Trophoblast cell (in vitro differentiated cells and primary cell): Measurements from ENCODE around the gene NEUROD2.
"Not testable (repeated sequence)": the region's sequence is repeated elsewhere in the genome, so short reads cannot be mapped to it uniquely, and the experiment has no call there.

Source experiments
- DNase-seq, 2 donors: peaks; one replicate each; pipeline ENCODE4 v3.0.0-alpha.2; 2016
- H2AFZ ChIP-seq: 2 replicates; pipeline ENCODE4 v1.6.1; 2013; ENCODE audit warnings: low read length, moderate library complexity, mild to moderate bottlenecking; ENCODE audit not compliant: insufficient read depth, poor library complexity
- H2AK5ac ChIP-seq: 2 replicates; pipeline ENCODE4 v1.6.1; 2013; ENCODE audit warnings: mild to moderate bottlenecking, low read length
- H2BK120ac ChIP-seq: 2 replicates; pipeline ENCODE4 v1.6.1; 2013; ENCODE audit warnings: low read length, mild to moderate bottlenecking, moderate library complexity; ENCODE audit not compliant: insufficient read depth, poor library complexity
- H2BK12ac ChIP-seq: 2 replicates; pipeline ENCODE4 v1.6.1; 2013; ENCODE audit warnings: mild to moderate bottlenecking, low read length, moderate library complexity
- H2BK5ac ChIP-seq: 2 replicates; pipeline ENCODE4 v1.6.1; 2013; ENCODE audit warnings: low read length, low read depth, moderate library complexity, mild to moderate bottlenecking; ENCODE audit not compliant: poor library complexity
- H3K14ac ChIP-seq: 2 replicates; pipeline ENCODE4 v1.6.1; 2013; ENCODE audit warnings: mild to moderate bottlenecking, low read length
- H3K18ac ChIP-seq: 2 replicates; pipeline ENCODE4 v1.6.1; 2013; ENCODE audit warnings: mild to moderate bottlenecking, low read length
- H3K23ac ChIP-seq: 2 replicates; pipeline ENCODE4 v1.6.1; 2013; ENCODE audit warnings: low read length
- H3K27ac ChIP-seq: 2 replicates; pipeline ENCODE4 v1.5.1; 2013; ENCODE audit warnings: low read depth, mild to moderate bottlenecking, inconsistent platforms, low read length, moderate library complexity
- H3K27me3 ChIP-seq: 2 replicates; pipeline ENCODE4 v1.6.1; 2013; ENCODE audit warnings: inconsistent platforms, mild to moderate bottlenecking, low read length, moderate library complexity; ENCODE audit not compliant: insufficient read depth
- H3K36me3 ChIP-seq, 2 experiments: 1 replicate in 1 of 2; 2 replicates in 1 of 2; pipeline ENCODE4 v1.6.1; 2013; ENCODE audit warnings: low read length in 2 of 2, mild to moderate bottlenecking in 2 of 2, moderate library complexity in 1 of 2; ENCODE audit not compliant: insufficient read depth in 2 of 2, control insufficient read depth in 1 of 2
- H3K4ac ChIP-seq: 2 replicates; pipeline ENCODE4 v1.6.1; 2013; ENCODE audit warnings: low read depth, mild to moderate bottlenecking, low read length, moderate library complexity
- H3K4me1 ChIP-seq, 2 experiments: 1 replicate in 1 of 2; 2 replicates in 1 of 2; pipeline ENCODE4 v1.6.1; 2013; ENCODE audit warnings: low read length in 2 of 2, mild to moderate bottlenecking in 2 of 2, moderate library complexity in 1 of 2; ENCODE audit not compliant: insufficient read depth in 2 of 2, control insufficient read depth in 1 of 2
- H3K4me2 ChIP-seq: 2 replicates; pipeline ENCODE4 v1.6.1; 2013; ENCODE audit warnings: inconsistent platforms, mild to moderate bottlenecking, low read length, moderate library complexity
- H3K4me3 ChIP-seq: 2 replicates; pipeline ENCODE4 v1.5.1; 2013; ENCODE audit warnings: mild to moderate bottlenecking, low read depth, low read length, inconsistent platforms
- H3K79me1 ChIP-seq: one replicate; pipeline ENCODE4 v1.6.1; 2013; ENCODE audit warnings: low read length
- H3K79me2 ChIP-seq: 2 replicates; pipeline ENCODE4 v1.6.1; 2013; ENCODE audit warnings: low read length, mild to moderate bottlenecking; ENCODE audit not compliant: control insufficient read depth, insufficient read depth, poor library complexity
- H3K9ac ChIP-seq: 2 replicates; pipeline ENCODE4 v1.6.1; 2013; ENCODE audit warnings: mild to moderate bottlenecking, low read length
- H3K9me3 ChIP-seq: 2 replicates; pipeline ENCODE4 v1.6.1; 2013; ENCODE audit warnings: low read depth, mild to moderate bottlenecking, control low read depth, inconsistent platforms, low read length; ENCODE audit not compliant: insufficient read depth
- H4K12ac ChIP-seq: 2 replicates; pipeline ENCODE4 v1.6.1; 2013; ENCODE audit warnings: low read depth, mild to moderate bottlenecking, low read length, moderate library complexity
- H4K8ac ChIP-seq: 2 replicates; pipeline ENCODE4 v1.6.1; 2013; ENCODE audit warnings: low read depth, mild to moderate bottlenecking, low read length, moderate library complexity
- H4K91ac ChIP-seq: one replicate; pipeline ENCODE4 v1.6.1; 2013; ENCODE audit warnings: low read depth, mild to moderate bottlenecking, low read length, moderate library complexity
- WGBS: extraction: QIAGEN DNeasy Blood & Tissue Kit; methylation state at CpG from one replicate; pipeline ENCODE4 v1.1.7; 2013; ENCODE audit warnings: missing lambda C conversion rate; ENCODE audit not compliant: insufficient read length, insufficient coverage; ENCODE audit errors: extremely low coverage; 5-methylcytosine and 5-hydroxymethylcytosine counted together

NEUROD2 gene

DNA sequence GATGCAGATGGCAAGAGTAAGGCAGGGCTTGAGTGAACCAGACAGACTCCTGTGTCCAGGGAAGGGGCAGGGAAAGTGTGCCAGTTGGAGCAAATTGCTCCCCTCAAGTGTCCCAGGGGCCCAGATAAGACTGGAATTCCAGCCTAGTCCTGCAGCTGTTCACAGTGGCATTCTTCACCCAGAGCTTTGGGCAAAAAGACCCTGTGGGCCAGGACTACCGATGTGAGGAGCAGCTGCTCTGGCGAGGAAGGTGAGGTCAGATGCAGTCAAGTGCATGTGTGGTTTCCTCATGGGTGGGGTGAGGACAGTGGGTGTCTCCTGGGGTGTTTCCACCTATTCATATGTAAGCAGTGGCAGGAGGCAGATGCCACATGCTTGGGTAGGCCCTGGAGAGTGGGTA is 14.3 kb downstream of the NEUROD2 start:
- no CpG with 5 or more reads among the region's 2 CpGs for WGBS
- Histone ChIP-seq H3K9ac (no peak overlapping the region), H4K91ac (no peak overlapping the region), H3K4ac (no peak overlapping the region), H3K79me1 (no peaks in the 10 kb centered on the region), H2AFZ (no peak overlapping the region), H3K4me1 (no peaks in the 10 kb centered on the region), H3K14ac (no peak overlapping the region), H3K27me3 (peaks cover 42% of the 10 kb centered on the region), H3K36me3 (no peaks in the 10 kb centered on the region), H2BK120ac (no peak overlapping the region), H2BK5ac (no peak overlapping the region), H3K4me2 (no peak overlapping the region), H2AK5ac (no peak overlapping the region), H3K27ac (no peak overlapping the region), H3K4me3 (no peak overlapping the region), H3K23ac (no peak overlapping the region), H4K8ac (no peak overlapping the region), H4K12ac (no peak overlapping the region), H3K9me3 (peaks cover 10% of the 10 kb centered on the region), H3K79me2 (no peaks in the 10 kb centered on the region), H3K18ac (no peak overlapping the region), H2BK12ac (no peak overlapping the region)
- no peak for DNase-seq

- Histone ChIP-seq H3K18ac (no peak overlapping the region), H3K9me3 (peaks cover 8% of the 10 kb centered on the region), H3K79me1 (no peaks in the 10 kb centered on the region), H2BK5ac (no peak overlapping the region), H2BK120ac (no peak overlapping the region), H4K12ac (no peak overlapping the region), H3K4me3 (no peak overlapping the region), H3K14ac (no peak overlapping the region), H3K27me3 (peaks cover 32% of the 10 kb centered on the region), H3K4ac (no peak overlapping the region), H2BK12ac (no peak overlapping the region), H2AK5ac (no peak overlapping the region), H3K27ac (no peak overlapping the region), H4K8ac (no peak overlapping the region), H3K23ac (no peak overlapping the region), H2AFZ (no peak overlapping the region), H4K91ac (no peak overlapping the region), H3K4me2 (no peak overlapping the region), H3K79me2 (no peaks in the 10 kb centered on the region), H3K9ac (no peak overlapping the region), H3K4me1 (no peaks in the 10 kb centered on the region), H3K36me3 (no peaks in the 10 kb centered on the region)
- no CpG with 5 or more reads among the region's 22 CpGs for WGBS
- DNase-seq = peak; percentile 54 to 82
Measured at GRCh38 chr17:39591958-39592954, 15.5 kb downstream of the NEUROD2 start.

DNA sequence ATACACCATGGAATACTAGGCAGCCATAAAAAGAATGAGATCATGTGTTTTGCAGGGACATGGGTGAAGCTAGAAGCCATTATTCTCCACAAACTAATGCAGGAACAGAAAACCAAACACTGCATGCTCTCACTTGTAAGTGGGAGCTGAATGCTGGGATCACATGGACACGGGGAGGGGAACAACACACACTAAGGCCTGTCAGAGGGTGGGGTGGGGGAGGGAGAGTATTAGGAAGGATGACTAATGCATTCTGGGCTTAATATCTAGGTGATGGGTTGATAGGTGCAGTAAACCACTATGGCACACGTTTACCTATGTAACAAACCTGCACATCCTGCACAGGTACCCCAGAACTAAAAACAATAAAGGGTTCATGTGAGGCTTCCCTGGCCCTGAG is 17.5 kb downstream of the NEUROD2 start:
- H3K9me3 ChIP-seq, H2BK5ac ChIP-seq, H3K79me2 ChIP-seq, H3K23ac ChIP-seq, H3K9ac ChIP-seq, H3K4me1 ChIP-seq, H2AK5ac ChIP-seq, H3K27ac ChIP-seq, H3K4ac ChIP-seq, H3K14ac ChIP-seq, H3K4me3 ChIP-seq, H3K18ac ChIP-seq, H3K36me3 ChIP-seq, H3K79me1 ChIP-seq, H3K4me2 ChIP-seq, DNase-seq, H2BK120ac ChIP-seq, H2BK12ac ChIP-seq, H4K91ac ChIP-seq, H4K8ac ChIP-seq, H2AFZ ChIP-seq, H4K12ac ChIP-seq: not testable (repeated sequence)
- H3K27me3 ChIP-seq = peaks cover 11% of the 10 kb centered on the region
- WGBS = no CpG with 5 or more reads among the region's 2 CpGs

DNA sequence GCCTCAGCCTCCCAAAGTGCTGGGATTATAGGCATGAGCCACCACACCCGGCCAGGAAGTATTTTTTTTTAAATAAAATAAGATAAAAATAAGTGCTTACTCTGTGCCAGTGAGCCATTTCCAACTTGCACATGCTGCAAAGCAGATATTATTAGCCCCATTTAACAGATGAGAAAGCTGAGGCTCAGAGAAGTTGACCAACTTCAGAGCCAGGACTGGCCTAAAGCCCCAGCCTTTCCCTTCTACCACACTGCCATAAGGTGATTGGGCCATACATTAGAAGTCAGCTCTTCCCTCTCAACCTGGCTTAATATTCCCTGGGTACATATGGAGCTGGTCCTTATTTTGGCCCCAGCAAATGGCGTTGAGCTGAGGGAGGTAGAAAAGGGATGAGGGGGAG is 25.1 kb downstream of the NEUROD2 start:
- no peak overlapping the region for H3K4me3 ChIP-seq
- H3K9ac ChIP-seq = no peak overlapping the region
- no peak overlapping the region for H2BK5ac ChIP-seq
- no peak overlapping the region for H4K91ac ChIP-seq
- H3K79me1 ChIP-seq = no peaks in the 10 kb centered on the region
- H3K18ac ChIP-seq = no peak overlapping the region
- WGBS = no CpG with 5 or more reads among the region's 2 CpGs
- H3K9me3 ChIP-seq = no peaks in the 10 kb centered on the region
- no peak for DNase-seq
- H3K79me2 ChIP-seq = no peaks in the 10 kb centered on the region
- no peak overlapping the region for H4K12ac ChIP-seq
- no peak overlapping the region for H3K4me2 ChIP-seq
- H3K14ac ChIP-seq = no peak overlapping the region
- no peak overlapping the region for H2BK12ac ChIP-seq
- no peak overlapping the region for H2BK120ac ChIP-seq
- H2AFZ ChIP-seq = no peak overlapping the region
- no peak overlapping the region for H3K23ac ChIP-seq
- H3K36me3 ChIP-seq = no peaks in the 10 kb centered on the region
- H2AK5ac ChIP-seq = no peak overlapping the region
- H3K27ac ChIP-seq = no peak overlapping the region
- H4K8ac ChIP-seq = no peak overlapping the region
- H3K27me3 ChIP-seq = no peaks in the 10 kb centered on the region
- no peaks in the 10 kb centered on the region for H3K4me1 ChIP-seq
- no peak overlapping the region for H3K4ac ChIP-seq
